CD14-positive monocyte (primary cell): ENCODE results near the gene TDRD3. TPM values are rescaled to one million over a fixed set of nuclear protein-coding genes. Genes with fewer than 3 reads are reported as not detected.

Experiments
- DNase-seq, 3 donors: peaks; one replicate each; pipeline ENCODE4 v3.0.0-alpha.2; 2011 to 2022
- H2AFZ ChIP-seq: 2 replicates; pipeline ENCODE4 v1.6.0; 2012; ENCODE audit warnings: mild to moderate bottlenecking, low read depth, low read length, inconsistent platforms; ENCODE audit not compliant: insufficient read depth, poor library complexity, severe bottlenecking
- H3K27ac ChIP-seq, 2 donors: 1 replicate in 1 of 2; 2 replicates in 1 of 2; pipeline ENCODE4 v1.5.1; 2012 to 2013; ENCODE audit warnings: low read length in 2 of 2, control low read depth in 1 of 2, inconsistent platforms in 1 of 2, low read depth in 1 of 2, mild to moderate bottlenecking in 1 of 2
- H3K27me3 ChIP-seq, 2 donors: one replicate each; pipeline versions ENCODE4 v1.6.0 to v1.6.1; 2011 to 2013; ENCODE audit warnings: low read length in 2 of 2; ENCODE audit not compliant: control insufficient read depth in 2 of 2, insufficient read depth in 2 of 2
- H3K36me3 ChIP-seq, 2 donors: replicated peaks in 1 of 2; 1 replicate in 1 of 2; 2 replicates in 1 of 2; pipeline versions ENCODE4 v1.5.1 to v1.6.1; 2012 to 2013; ENCODE audit warnings: low read length in 2 of 2, control low read depth in 1 of 2, inconsistent platforms in 1 of 2, mild to moderate bottlenecking in 1 of 2; ENCODE audit not compliant: insufficient read depth in 2 of 2, control insufficient read depth in 1 of 2
- H3K4me1 ChIP-seq, 2 donors: 1 replicate in 1 of 2; 2 replicates in 1 of 2; pipeline versions ENCODE4 v1.5.1 to v1.6.1; 2012 to 2013; ENCODE audit warnings: low read length in 2 of 2, control low read depth in 1 of 2, inconsistent platforms in 1 of 2, mild to moderate bottlenecking in 1 of 2, moderate library complexity in 1 of 2; ENCODE audit not compliant: insufficient read depth in 2 of 2, control insufficient read depth in 1 of 2
- H3K4me2 ChIP-seq: replicated peaks from 2 replicates; pipeline ENCODE3; 2012; ENCODE audit warnings: low read length, moderate library complexity, mild to moderate bottlenecking; ENCODE audit not compliant: poor library complexity, severe bottlenecking; ENCODE audit errors: extremely low read depth
- H3K4me3 ChIP-seq, 3 experiments: fragments of 200-600 bp in 1 of 3; sonication (generic) in 1 of 3; replicated peaks in 1 of 3; 1 replicate in 2 of 3; 2 replicates in 1 of 3; pipeline ENCODE4 v1.5.1; 2011 to 2013; ENCODE audit warnings: low read length in 3 of 3, mild to moderate bottlenecking in 3 of 3, control low read depth in 2 of 3, low read depth in 2 of 3, inconsistent platforms in 1 of 3, moderate library complexity in 1 of 3
- H3K79me2 ChIP-seq: 2 replicates; pipeline ENCODE4 v1.6.0; 2012; ENCODE audit warnings: mild to moderate bottlenecking, control low read depth, inconsistent platforms, low read length, moderate library complexity; ENCODE audit not compliant: insufficient read depth
- H3K9ac ChIP-seq: 2 replicates; pipeline ENCODE4 v1.6.0; 2017; ENCODE audit warnings: low read length, mild to moderate bottlenecking; ENCODE audit not compliant: insufficient read depth, poor library complexity, severe bottlenecking
- H3K9me3 ChIP-seq, 2 donors: replicated peaks in 1 of 2; 1 replicate in 1 of 2; 2 replicates in 1 of 2; pipeline versions ENCODE4 v1.5.1 to v1.6.1; 2012 to 2013; ENCODE audit warnings: low read length in 2 of 2, control low read depth in 1 of 2; ENCODE audit not compliant: control insufficient read depth in 1 of 2, insufficient read depth in 1 of 2
- H4K20me1 ChIP-seq: 2 replicates; pipeline ENCODE4 v1.6.0; 2012; ENCODE audit warnings: mild to moderate bottlenecking, low read length, control low read depth, moderate library complexity; ENCODE audit not compliant: insufficient read depth
- H3K27ac Mint-ChIP-seq, 7 donors: one replicate each; pipeline ENCODE4 v1.8.0; 2020; ENCODE audit warnings: mild to moderate bottlenecking in 7 of 7, mixed read lengths in 7 of 7, moderate library complexity in 6 of 7, inconsistent platforms in 2 of 7
- H3K27me3 Mint-ChIP-seq, 3 donors: one replicate each; pipeline ENCODE4 v1.8.0; 2021 to 2022; ENCODE audit warnings: low read depth in 3 of 3, mild to moderate bottlenecking in 3 of 3, mixed read lengths in 3 of 3, moderate library complexity in 3 of 3, inconsistent platforms in 1 of 3
- H3K36me3 Mint-ChIP-seq, 2 donors: one replicate each; pipeline ENCODE4 v1.8.0; 2020; ENCODE audit warnings: mixed read lengths in 2 of 2, inconsistent platforms in 1 of 2, mild to moderate bottlenecking in 1 of 2
- H3K4me1 Mint-ChIP-seq: one replicate; pipeline ENCODE4 v1.8.0; 2020; ENCODE audit warnings: mild to moderate bottlenecking, mixed read lengths
- H3K4me3 Mint-ChIP-seq, 2 donors: one replicate each; pipeline ENCODE4 v1.8.0; 2020; ENCODE audit warnings: mild to moderate bottlenecking in 2 of 2, mixed read lengths in 2 of 2, moderate library complexity in 1 of 2
- H3K9me3 Mint-ChIP-seq, 7 donors: one replicate each; pipeline ENCODE4 v1.8.0; 2020 to 2022; ENCODE audit warnings: mixed read lengths in 7 of 7, mild to moderate bottlenecking in 6 of 7, moderate library complexity in 6 of 7, inconsistent platforms in 2 of 7
- WGBS: methylation state at CpG from one replicate; pipeline ENCODE4 v1.1.5; 2013; ENCODE audit warnings: missing lambda C conversion rate; ENCODE audit not compliant: insufficient coverage; 5-methylcytosine and 5-hydroxymethylcytosine counted together
- intact Hi-C, 2 donors: fragments of 100-400 bp; cut with micrococcal nuclease; formaldehyde crosslinking; loops; one replicate each; pipeline versions ENCODE4 v1.15.0 to v1.15.1; 2023
- polyA plus RNA-seq, 3 donors: library from polyadenylated mRNA; depleted of rRNA in 1 of 3; unstranded in 2 of 3; stranded (reverse) in 1 of 3; fragments of 300-500 nt in 2 of 3; fragments of >200 nt in 1 of 3; fragmentation: Illumina TruSeq in 2 of 3; gene quantifications; 1 replicate in 2 of 3; 2 replicates in 1 of 3; pipeline ENCODE4 v1.2.3, GENCODE V29; 2012 to 2021
- TF ChIP-seq, protein P1 (sequence below): fragments of 200-600 bp; IDR thresholded peaks from one replicate; pipeline ENCODE4 v1.8.0; 2022; ENCODE audit warnings: antibody characterized with exemption, mild to moderate bottlenecking

TDRD3 gene
- polyA plus RNA-seq, 3 donors = 2.7 to 4.8 (median 4.7) TPM

GRCh38 chr13:60351855-60352615, 45.0 kb upstream of the TDRD3 start:
- Histone ChIP-seq H3K36me3 (no peaks in the 10 kb centered on the region), H2AFZ (no peak overlapping the region), H3K79me2 (no peaks in the 10 kb centered on the region), H3K4me3 (no peak overlapping the region), H3K27ac (no peak overlapping the region), H3K27me3 (no peaks in the 10 kb centered on the region), H4K20me1 (no peaks in the 10 kb centered on the region), H3K9ac (no peak overlapping the region), H3K9me3 (no peaks in the 10 kb centered on the region), H3K4me1 (peaks cover 3% of the 10 kb centered on the region in 2 donors), H3K4me2 (no peak overlapping the region)
- Mint-ChIP-seq H3K27ac (no peak overlapping the region), H3K36me3 (no peaks in the 10 kb centered on the region), H3K9me3 (peaks cover 0 to 3% (median 0%) of the 10 kb centered on the region in 7 donors), H3K4me3 (no peak overlapping the region), H3K27me3 (peaks cover 2 to 3% (median 2%) of the 10 kb centered on the region in 3 donors), H3K4me1 (peaks cover 8% of the 10 kb centered on the region)
- 37% methylated on average over 2 of the region's 4 CpGs for WGBS
- no peak for DNase-seq
- TF ChIP-seq, protein P1, sequence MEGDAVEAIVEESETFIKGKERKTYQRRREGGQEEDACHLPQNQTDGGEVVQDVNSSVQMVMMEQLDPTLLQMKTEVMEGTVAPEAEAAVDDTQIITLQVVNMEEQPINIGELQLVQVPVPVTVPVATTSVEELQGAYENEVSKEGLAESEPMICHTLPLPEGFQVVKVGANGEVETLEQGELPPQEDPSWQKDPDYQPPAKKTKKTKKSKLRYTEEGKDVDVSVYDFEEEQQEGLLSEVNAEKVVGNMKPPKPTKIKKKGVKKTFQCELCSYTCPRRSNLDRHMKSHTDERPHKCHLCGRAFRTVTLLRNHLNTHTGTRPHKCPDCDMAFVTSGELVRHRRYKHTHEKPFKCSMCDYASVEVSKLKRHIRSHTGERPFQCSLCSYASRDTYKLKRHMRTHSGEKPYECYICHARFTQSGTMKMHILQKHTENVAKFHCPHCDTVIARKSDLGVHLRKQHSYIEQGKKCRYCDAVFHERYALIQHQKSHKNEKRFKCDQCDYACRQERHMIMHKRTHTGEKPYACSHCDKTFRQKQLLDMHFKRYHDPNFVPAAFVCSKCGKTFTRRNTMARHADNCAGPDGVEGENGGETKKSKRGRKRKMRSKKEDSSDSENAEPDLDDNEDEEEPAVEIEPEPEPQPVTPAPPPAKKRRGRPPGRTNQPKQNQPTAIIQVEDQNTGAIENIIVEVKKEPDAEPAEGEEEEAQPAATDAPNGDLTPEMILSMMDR = no peak
- intact Hi-C loops = no loop called here

GRCh38 chr13:60352644-60353043, 44.4 kb upstream of the TDRD3 start:
- Histone ChIP-seq H3K4me3 (no peak overlapping the region), H3K36me3 (no peaks in the 10 kb centered on the region), H3K4me1 (peaks cover 3 to 4% of the 10 kb centered on the region in 2 donors), H3K79me2 (no peaks in the 10 kb centered on the region), H3K27me3 (no peaks in the 10 kb centered on the region), H3K27ac (no peak overlapping the region), H3K9ac (no peak overlapping the region), H2AFZ (no peak overlapping the region), H3K4me2 (no peak overlapping the region), H4K20me1 (no peaks in the 10 kb centered on the region), H3K9me3 (no peaks in the 10 kb centered on the region)
- Mint-ChIP-seq H3K36me3 (no peaks in the 10 kb centered on the region), H3K27me3 (peaks cover 2 to 3% (median 2%) of the 10 kb centered on the region in 3 donors), H3K9me3 (peaks cover 0 to 3% (median 0%) of the 10 kb centered on the region in 7 donors), H3K27ac (no peak overlapping the region), H3K4me3 (no peak overlapping the region), H3K4me1 (peaks cover 9% of the 10 kb centered on the region)
- TF ChIP-seq, protein P1 = no peak
- no peak for DNase-seq
- intact Hi-C loops = no loop called here
